Esophagus squamous epithelium (tissue), 5 donors: ENCODE results near the gene PDE5A. TPM values are rescaled to one million over a fixed set of nuclear protein-coding genes. Genes with fewer than 3 reads are reported as not detected.

Experiments used
- DNase-seq: peaks from one replicate; lab custom pipeline; 2025; lab: John Stamatoyannopoulos, UW
- H3K27ac ChIP-seq, 4 donors: fragments of 200-600 bp; sonication (generic); one replicate each; pipeline ENCODE4 v1.5.1; 2016 to 2019; ENCODE audit warnings: mild to moderate bottlenecking in 1 of 4
- H3K27me3 ChIP-seq, 4 donors: fragments of 200-600 bp; sonication (generic); 1 replicate in 3 of 4; 2 replicates in 1 of 4; pipeline versions ENCODE4 v1.5.1 to v1.6.0; 2017 to 2021; ENCODE audit warnings: antibody characterized with exemption in 1 of 4
- H3K36me3 ChIP-seq, 3 donors: fragments of 200-600 bp; sonication (generic); one replicate each; pipeline ENCODE4 v1.5.1; 2016 to 2019
- H3K4me1 ChIP-seq, 3 donors: fragments of 200-600 bp; sonication (generic); one replicate each; pipeline ENCODE4 v1.5.1; 2017 to 2019
- H3K4me3 ChIP-seq, 4 donors: fragments of 200-600 bp; sonication (generic); 1 replicate in 3 of 4; 2 replicates in 1 of 4; pipeline ENCODE4 v1.5.1; 2016 to 2019; ENCODE audit warnings: mild to moderate bottlenecking in 2 of 4, moderate library complexity in 1 of 4
- H3K9me3 ChIP-seq, 3 donors: fragments of 200-600 bp; sonication (generic); one replicate each; pipeline ENCODE4 v1.5.1; 2016 to 2019
- POLR2A ChIP-seq, 4 donors: fragments of 450-650 bp; IDR thresholded peaks; one replicate each; pipeline ENCODE4 v1.6.1; 2017; ENCODE audit warnings: antibody characterized with exemption in 4 of 4, mild to moderate bottlenecking in 4 of 4, moderate library complexity in 3 of 4
- WGBS, 2 donors: methylation state at CpG; one replicate each; pipeline ENCODE4 v1.1.5; 2018; 5-methylcytosine and 5-hydroxymethylcytosine counted together
- intact Hi-C: fragments of 100-400 bp; cut with DNase I; formaldehyde crosslinking; loops from one replicate; pipeline ENCODE4 v1.15.0; 2022
- total RNA-seq, 4 donors: library from RNA; depleted of rRNA; stranded (reverse); fragments of >200 nt; gene quantifications; one replicate each; pipeline ENCODE4 v1.1.0, GENCODE V29; 2016
- TF ChIP-seq, protein P1 (sequence below), 6 experiments: fragments of 450-650 bp in 4 of 6; fragments of 200-600 bp in 2 of 6; sonication (generic) in 2 of 6; IDR thresholded peaks; one replicate each; pipeline ENCODE4 v1.5.1; 2016 to 2019; ENCODE audit warnings: antibody characterized with exemption in 6 of 6, mild to moderate bottlenecking in 4 of 6, moderate library complexity in 4 of 6
- donor health status: DM: yes; HTN: yes; CAD: no.

Gene PDE5A
- total RNA-seq, 4 donors from 2014 or later = 1.9 to 26.7 (median 6.0) TPM

DNA sequence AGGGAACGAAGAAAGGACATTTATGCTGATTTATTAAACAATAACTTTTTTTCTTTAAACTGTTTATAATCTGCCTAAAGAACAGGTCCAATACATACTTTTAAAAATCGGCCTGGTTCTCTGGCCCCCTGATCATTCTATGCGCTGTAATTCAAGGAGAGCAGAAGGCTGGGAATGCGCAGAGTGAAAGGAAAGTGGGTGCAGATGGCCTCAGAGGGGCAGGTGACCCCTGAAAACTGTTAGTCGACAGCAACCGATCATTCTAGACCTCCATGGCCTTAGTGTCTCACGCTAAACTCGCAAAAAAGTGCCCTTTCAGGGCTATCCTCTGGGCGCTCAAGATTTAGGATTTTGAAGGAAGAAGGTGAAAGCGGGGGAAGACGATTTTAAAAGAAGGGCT, 2.2 kb downstream of the PDE5A start:
- DNase-seq = no peak
- H3K36me3 ChIP-seq = no peaks in the 10 kb centered on the region
- 45 to 48% methylated on average over 11 of the region's 11 CpGs for WGBS, 2 donors
- peaks cover 0 to 4% (median 0%) of the 10 kb centered on the region in 4 donors for H3K27me3 ChIP-seq
- intact Hi-C loops = loop anchor here (5.0 to 10.0 kb wide), 2 partner anchors 72 to 421 kb away; no protein-coding TSS in a partner anchor
- H3K4me1 ChIP-seq = peaks cover 0 to 26% (median 4%) of the 10 kb centered on the region in 3 donors
- peak overlapping the region; percentile 52 to 84 (median 82) for H3K4me3 ChIP-seq
- H3K9me3 ChIP-seq = no peaks in the 10 kb centered on the region
- H3K27ac ChIP-seq = peak overlapping the region; percentile 67 to 95 (median 91)
- TF ChIP-seq POLR2A (IDR thresholded peaks at IDR 0.05) = no peak
- TF ChIP-seq, protein P1, sequence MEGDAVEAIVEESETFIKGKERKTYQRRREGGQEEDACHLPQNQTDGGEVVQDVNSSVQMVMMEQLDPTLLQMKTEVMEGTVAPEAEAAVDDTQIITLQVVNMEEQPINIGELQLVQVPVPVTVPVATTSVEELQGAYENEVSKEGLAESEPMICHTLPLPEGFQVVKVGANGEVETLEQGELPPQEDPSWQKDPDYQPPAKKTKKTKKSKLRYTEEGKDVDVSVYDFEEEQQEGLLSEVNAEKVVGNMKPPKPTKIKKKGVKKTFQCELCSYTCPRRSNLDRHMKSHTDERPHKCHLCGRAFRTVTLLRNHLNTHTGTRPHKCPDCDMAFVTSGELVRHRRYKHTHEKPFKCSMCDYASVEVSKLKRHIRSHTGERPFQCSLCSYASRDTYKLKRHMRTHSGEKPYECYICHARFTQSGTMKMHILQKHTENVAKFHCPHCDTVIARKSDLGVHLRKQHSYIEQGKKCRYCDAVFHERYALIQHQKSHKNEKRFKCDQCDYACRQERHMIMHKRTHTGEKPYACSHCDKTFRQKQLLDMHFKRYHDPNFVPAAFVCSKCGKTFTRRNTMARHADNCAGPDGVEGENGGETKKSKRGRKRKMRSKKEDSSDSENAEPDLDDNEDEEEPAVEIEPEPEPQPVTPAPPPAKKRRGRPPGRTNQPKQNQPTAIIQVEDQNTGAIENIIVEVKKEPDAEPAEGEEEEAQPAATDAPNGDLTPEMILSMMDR (IDR thresholded peaks at IDR 0.05) = no peak

DNA sequence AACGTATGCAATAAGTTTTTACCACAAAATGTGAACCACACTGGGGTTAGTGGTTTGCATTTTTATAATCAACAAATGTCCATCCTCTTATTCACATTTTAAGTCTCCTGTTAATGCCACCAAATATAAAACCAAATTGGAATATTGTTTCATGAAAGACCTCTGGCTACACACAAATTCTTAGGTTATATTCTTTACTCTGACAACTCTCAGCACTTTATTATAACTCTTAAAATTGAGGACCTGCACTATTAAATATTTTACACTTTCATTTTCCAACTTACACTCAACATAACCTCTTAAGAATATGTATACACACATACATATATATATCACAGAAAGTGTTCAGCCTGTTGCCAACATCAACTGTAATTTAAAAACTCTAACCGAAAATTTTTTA, 2.8 kb downstream of the PDE5A start:
- DNase-seq = no peak
- Histone ChIP-seq H3K36me3 (no peaks in the 10 kb centered on the region), H3K27ac (peak overlapping the region; percentile 67 to 95 (median 91)), H3K27me3 (peaks cover 0 to 2% (median 0%) of the 10 kb centered on the region in 4 donors), H3K9me3 (no peaks in the 10 kb centered on the region), H3K4me1 (peaks cover 0 to 26% (median 4%) of the 10 kb centered on the region in 3 donors), H3K4me3 (peak overlapping the region in 3 of 4 donors; percentile 81 to 84 (median 82))
- no peak for TF ChIP-seq POLR2A (IDR thresholded peaks at IDR 0.05)
- TF ChIP-seq, protein P1 (IDR thresholded peaks at IDR 0.05) = no peak
- intact Hi-C loops = loop anchor here (5.0 to 10.0 kb wide), 2 partner anchors 71 to 422 kb away; no protein-coding TSS in a partner anchor
- WGBS, 2 donors = 39 to 47% methylated on average over 2 of the region's 2 CpGs

DNA sequence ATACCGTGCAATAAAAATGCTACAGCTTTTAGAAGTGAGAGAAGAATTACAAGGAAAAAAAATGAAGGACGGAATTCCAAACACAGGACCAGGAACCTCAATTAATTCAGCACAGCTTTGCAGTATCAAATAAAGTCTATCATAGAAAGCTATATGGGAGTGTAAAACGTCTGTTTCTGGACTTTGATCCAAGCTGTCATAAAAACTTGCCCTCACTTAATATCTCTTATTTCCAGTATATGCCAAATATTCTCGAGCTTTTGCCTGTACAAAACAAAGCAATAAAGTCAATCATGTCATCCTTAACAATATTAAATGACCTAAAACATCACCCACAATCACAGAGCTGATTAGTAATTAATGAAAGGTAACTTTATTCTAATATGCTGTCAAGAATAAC, 4.2 kb downstream of the PDE5A start:
- Histone ChIP-seq H3K4me1 (peaks cover 0 to 18% (median 4%) of the 10 kb centered on the region in 3 donors), H3K36me3 (no peaks in the 10 kb centered on the region), H3K27me3 (no peaks in the 10 kb centered on the region), H3K9me3 (no peaks in the 10 kb centered on the region), H3K4me3 (peak overlapping the region in 3 of 4 donors; percentile 81 to 84 (median 82)), H3K27ac (peak overlapping the region in 3 of 4 donors; percentile 71 to 92 (median 90))
- WGBS, 2 donors = 45 to 62% methylated on average over 4 of the region's 4 CpGs
- intact Hi-C loops = loop anchor here (10.0 kb wide), 1 partner anchor 70 kb away; no protein-coding TSS in a partner anchor
- no peak for DNase-seq
- TF ChIP-seq, protein P1 (IDR thresholded peaks at IDR 0.05) = no peak
- no peak for TF ChIP-seq POLR2A (IDR thresholded peaks at IDR 0.05)

DNA sequence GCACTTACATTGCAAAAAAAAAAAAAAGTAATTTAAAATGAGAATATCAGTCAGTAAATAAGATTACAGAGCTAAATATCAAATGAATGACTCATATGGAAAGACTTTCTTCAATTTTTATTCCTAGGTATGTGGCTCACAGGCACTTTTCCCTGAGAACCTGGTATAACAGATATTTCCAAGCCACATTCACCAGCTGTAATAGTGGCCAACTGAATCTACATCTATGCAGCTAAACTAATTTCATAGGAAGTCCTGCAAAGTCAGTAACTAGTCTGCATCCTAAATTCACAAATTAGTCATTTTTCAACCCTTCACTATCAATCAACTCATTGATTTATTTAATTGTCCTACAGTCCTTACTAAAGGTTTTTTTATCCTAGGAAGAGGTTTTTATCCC, 5.6 kb downstream of the PDE5A start:
- Histone ChIP-seq H3K27me3 (no peaks in the 10 kb centered on the region), H3K27ac (peak overlapping the region in 3 of 4 donors; percentile 54 to 92 (median 90)), H3K4me3 (no peak overlapping the region), H3K4me1 (peaks cover 0 to 11% (median 0%) of the 10 kb centered on the region in 3 donors), H3K9me3 (no peaks in the 10 kb centered on the region), H3K36me3 (no peaks in the 10 kb centered on the region)
- intact Hi-C loops = loop anchor here (10.0 kb wide), 1 partner anchor 68 kb away; no protein-coding TSS in a partner anchor
- no peak for DNase-seq
- TF ChIP-seq, protein P1 (IDR thresholded peaks at IDR 0.05) = no peak
- no peak for TF ChIP-seq POLR2A (IDR thresholded peaks at IDR 0.05)

DNA sequence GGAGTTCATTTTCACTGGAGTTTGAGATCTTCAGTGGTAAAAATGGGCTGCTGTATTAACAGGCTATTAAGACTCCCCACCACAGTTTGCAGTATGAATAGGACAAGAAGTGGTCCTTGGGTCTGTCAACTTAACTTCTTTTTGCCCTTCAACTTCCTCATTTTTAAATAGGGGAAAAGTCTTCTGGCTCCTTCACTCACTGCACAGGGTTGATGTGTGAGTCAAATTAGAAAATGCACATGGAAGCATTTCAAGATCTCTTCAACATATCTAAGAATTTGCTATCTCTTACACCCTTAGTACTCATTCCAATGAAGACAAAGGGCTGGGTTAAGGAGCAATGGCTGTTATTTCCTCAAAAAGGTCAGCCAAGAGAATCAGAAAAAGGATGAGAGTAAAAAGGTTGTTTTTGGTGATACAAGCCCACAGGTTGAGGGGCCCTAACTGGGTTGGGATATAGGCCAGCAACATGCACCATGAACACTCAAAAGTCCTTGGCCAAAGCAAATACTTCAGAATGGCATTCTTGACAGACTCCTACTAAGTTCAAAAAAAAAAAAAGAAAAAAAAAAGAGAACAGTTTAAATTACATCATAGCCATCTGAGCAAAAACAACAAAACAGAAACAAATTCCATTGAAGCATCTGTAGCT, 13.4 kb downstream of the PDE5A start:
- H3K27ac ChIP-seq = peak overlapping the region in 3 of 4 donors; percentile 3 to 28 (median 24)
- no peaks in the 10 kb centered on the region for H3K4me1 ChIP-seq
- H3K9me3 ChIP-seq = no peaks in the 10 kb centered on the region
- H3K36me3 ChIP-seq = no peaks in the 10 kb centered on the region
- H3K4me3 ChIP-seq = no peak overlapping the region
- TF ChIP-seq, protein P1 (IDR thresholded peaks at IDR 0.05) = no peak
- TF ChIP-seq POLR2A (IDR thresholded peaks at IDR 0.05) = no peak
- no peaks in the 10 kb centered on the region for H3K27me3 ChIP-seq
- no peak for DNase-seq
- intact Hi-C loops = no loop called here
